Fibroblast of the aortic adventitia (primary cell): Measurements from ENCODE around the gene SLIT3. TPM values are rescaled to one million over a fixed set of nuclear protein-coding genes. Genes with fewer than 3 reads are reported as not detected.

ENCODE experiments used
- DNase-seq: peaks from one replicate; pipeline ENCODE4 v3.0.0-alpha.2; 2010; ENCODE audit warnings: low read depth
- H3K4me3 ChIP-seq: 2 replicates; pipeline ENCODE4 v1.5.1; 2011; ENCODE audit warnings: low read depth, mild to moderate bottlenecking, control low read depth, low read length, moderate library complexity
- CTCF ChIP-seq: IDR thresholded peaks from 2 replicates; pipeline ENCODE4 v1.5.1; 2011; ENCODE audit warnings: mild to moderate bottlenecking, low read length, control low read depth, inconsistent platforms; ENCODE audit not compliant: insufficient read depth
- total RNA-seq: library from RNA; depleted of rRNA; stranded (reverse); fragments of >200 nt; gene quantifications from 2 replicates; pipeline ENCODE4 v1.2.3, GENCODE V29; 2012; ENCODE audit warnings: low replicate concordance

Gene SLIT3
- total RNA-seq, 1 donor, result 65.3 TPM

GRCh38 chr5:169095976-169096375 lies 205.0 kb downstream of the SLIT3 start:
- TF ChIP-seq CTCF, result no peak
- no peak for DNase-seq
- H3K4me3 ChIP-seq, result no peak overlapping the region

- no peak for TF ChIP-seq CTCF
These were observed 205.5 kb downstream of the SLIT3 start for GRCh38 chr5:169095410-169095960.

GRCh38 chr5:169094586-169095409 lies 206.1 kb downstream of the SLIT3 start:
- TF ChIP-seq CTCF, result no peak
- peak; percentile 67 for DNase-seq
- H3K4me3 ChIP-seq, result no peak overlapping the region

More at GRCh38 chr5:169095410-169095960, 205.5 kb downstream of the SLIT3 start:
- no peak for DNase-seq
- no peak overlapping the region for H3K4me3 ChIP-seq

GRCh38 chr5:169091396-169091980 lies 209.5 kb downstream of the SLIT3 start:
- DNase-seq, result no peak
- no peak overlapping the region for H3K4me3 ChIP-seq
- TF ChIP-seq CTCF, result no peak

- no peak for DNase-seq
- TF ChIP-seq CTCF, result no peak
- H3K4me3 ChIP-seq, result no peak overlapping the region
These were observed 211.6 kb downstream of the SLIT3 start for GRCh38 chr5:169089343-169089742.

- TF ChIP-seq CTCF, result no peak
- DNase-seq, result no peak
- no peak overlapping the region for H3K4me3 ChIP-seq
These were observed 212.8 kb downstream of the SLIT3 start for GRCh38 chr5:169088028-169088725.
